Measurements from ENCODE around the gene MCC.

Gene MCC

DNA sequence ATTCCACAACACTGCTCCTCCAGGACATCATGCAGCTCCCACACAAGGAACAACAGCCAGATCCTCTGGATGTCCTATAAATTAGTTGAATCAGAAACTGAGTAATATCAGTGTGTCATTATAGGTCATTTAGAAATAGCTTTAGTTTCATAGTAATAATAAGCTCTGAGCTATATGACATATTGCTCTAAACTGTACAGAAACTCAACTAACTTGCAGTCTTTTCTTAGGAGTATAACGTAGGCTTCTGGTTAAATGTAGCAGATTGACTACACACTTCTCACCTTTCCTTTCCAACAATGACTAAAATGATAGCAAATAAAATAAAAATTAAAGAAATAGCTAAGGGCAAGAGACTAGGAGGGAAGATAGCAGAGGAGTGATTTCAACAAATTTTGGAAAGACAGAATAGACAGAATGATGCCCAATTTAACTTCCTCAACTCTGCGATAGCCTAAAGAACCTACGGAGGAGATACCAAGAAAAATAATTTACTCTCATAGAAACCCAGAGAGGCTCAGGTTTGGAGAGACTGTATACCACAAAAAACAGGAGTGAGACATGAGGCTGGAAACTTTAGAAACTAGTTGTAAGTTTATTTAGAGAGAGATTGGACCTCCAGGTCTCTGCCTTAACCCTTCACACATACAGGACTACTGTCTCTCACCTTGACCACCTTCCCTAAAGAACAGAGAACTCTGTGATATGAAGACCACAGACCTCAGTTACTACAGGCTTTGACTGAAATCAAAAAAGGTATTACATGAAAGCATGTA lies 247.1 kb downstream of the MCC start:
- no peak for FAIRE-seq

DNA sequence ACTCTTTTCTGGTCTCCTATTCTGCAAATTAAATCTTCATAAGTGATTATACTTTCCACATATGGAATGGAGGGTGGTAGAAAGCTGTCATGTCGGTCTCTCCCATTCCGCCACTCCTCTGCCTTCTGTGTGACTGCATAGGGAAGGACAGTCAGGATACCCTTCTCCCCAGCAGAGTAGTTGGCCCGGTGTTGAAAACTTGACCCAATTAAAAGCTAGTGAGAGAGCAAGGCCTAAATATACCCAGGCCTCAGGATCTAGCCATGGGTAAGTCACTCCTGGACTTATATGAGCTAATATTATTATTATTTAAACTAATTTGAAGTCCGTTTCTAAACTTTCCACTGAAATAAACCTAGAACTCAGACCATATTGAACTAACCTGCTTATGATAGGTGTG lies 248.2 kb downstream of the MCC start:
- FAIRE-seq, result no peak

DNA sequence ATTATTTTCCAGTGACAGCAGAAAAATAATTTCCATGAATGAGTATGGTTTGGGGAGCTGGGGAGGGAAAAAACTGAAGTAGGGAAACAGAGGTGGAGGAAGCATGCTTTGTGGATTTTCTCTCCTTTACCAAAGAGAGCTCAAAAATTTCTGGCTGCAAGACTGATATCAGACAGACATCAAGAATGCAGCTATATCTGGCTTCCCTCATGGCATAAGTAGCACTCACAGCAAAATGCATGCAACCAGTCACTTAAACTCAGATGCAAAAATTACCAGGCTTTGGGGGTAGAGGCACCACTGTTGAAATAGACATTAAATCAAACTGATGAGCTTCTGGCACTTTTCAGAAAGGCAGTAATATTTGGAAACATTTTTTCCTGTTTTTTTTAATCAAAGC lies 250.4 kb downstream of the MCC start:
- no peak for FAIRE-seq

DNA sequence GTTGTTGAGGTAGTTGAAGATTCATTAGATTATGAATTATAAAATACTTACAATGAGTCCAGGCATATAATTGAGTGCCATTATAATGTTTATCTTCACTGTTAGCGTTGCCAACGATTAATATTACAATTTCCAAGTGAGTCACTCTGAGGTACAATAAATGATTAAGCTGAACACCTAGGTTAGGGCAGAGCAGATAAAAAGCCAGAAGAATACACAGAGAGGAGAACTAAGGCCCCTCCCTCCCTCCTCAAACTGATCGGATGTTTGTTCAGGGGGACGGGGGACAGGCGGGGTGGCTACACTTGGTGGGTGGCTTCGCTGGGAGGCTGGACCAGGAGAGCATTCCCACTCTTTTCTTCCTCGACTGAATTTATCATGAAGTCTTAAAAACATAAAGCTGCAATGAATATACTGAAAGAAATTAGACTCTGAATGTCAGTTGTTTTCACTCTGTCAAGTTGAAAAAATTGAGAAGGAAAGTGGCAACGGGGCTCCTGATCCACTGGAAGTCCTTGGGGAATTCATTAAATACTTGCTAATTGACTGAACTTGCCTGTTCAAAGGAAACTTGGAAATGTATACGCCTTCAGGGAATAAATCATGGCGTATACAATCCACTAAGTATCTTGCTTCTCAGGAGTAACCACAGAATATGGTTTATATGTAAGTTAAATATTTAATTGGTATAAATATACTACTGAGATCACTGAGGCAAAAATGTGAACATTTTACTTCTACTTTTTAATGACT lies 251.5 kb downstream of the MCC start:
- FAIRE-seq, result no peak

DNA sequence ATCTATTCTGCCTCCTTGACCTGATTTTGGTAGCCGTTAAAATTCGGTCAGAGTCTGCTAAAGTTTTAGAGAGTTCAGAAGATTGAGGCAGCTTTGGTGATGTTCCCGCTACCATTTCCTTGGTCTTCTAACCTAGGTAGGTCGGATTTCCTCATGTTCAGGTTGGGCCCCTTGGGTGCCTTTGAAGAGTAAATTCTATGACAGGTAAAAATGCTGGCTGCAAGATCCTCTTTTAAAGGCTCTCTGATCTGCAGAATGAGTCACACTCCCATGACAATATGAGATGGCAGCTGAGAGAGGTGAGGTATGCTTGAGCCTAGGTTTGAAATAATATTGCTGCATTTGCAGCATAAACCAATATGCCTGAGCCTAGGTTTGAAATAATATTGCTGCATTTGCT lies 252.4 kb downstream of the MCC start:
- no peak for FAIRE-seq

DNA sequence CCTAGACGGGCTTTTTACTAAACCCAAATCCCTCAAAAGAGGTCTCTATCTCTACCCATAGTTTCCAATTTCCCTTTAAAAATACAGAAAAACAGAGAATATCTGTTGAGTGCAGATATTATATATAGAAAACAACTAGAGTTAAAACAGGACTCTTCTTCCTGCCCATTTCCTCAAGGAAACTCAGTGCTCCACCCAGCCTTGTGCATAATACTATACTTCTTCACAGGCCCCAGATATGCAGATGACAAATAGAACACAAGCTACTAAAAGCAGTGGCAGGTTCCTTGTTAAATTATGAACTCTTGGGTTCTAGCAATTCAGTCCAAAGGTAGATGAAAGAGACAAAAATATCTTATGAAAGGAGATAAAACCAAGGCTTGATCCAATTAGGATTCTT lies 253.7 kb downstream of the MCC start:
- FAIRE-seq, result no peak

DNA sequence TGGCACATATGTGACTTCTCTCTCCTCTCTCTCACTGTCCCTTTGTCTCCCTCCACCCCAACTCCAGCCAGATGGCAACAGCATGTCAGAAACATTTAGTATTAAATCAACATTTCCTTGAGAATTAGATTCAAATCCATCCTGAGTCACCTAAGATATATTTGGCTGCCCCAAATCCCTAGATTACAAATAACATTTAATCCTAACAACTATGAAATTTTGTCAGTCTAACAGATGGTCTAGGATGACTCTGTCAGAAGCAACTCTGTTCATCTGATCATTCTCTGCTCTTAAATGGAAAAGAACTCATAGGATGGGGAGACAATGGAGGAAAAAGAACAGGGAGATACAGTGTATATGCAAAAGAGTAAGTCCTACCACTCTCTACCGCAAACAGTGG lies 254.6 kb downstream of the MCC start:
- no peak for FAIRE-seq

DNA sequence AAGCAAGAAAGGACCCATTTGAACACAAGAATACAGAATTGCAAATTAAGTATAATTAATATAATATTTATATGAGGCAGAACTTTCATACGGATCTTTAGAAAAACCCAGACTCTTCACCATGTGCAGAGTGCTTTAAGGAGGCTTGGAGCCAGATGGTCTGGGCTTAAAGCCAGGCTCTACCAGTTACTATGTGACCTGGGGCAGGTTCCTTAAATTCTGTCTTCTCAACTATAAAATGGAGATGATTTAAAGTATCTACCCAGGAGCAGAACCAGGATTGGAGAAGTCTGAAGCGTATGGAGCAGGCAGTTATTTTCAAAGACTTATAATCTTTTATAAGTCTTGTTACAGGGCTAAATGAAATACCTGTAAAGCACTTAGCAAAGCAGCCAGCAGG lies 255.6 kb downstream of the MCC start:
- no peak for FAIRE-seq

DNA sequence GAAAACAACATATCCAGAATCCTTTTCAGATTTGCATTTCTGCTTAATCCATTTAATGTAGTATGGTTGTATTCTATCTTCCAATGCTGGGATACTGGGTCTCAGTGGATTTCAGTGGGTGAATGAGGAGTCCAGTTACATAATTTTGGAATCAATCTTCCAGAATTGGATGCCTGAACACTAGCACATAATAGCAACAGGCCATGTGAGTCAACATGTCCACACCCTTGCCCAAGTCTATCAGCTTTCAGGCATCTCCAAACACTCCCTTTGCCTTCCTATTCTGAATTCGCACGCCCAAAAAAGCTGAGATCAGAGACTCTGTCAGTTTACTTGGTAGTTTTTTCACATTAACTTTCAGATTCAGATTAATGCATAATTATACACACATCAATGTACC lies 256.0 kb downstream of the MCC start:
- no peak for FAIRE-seq

DNA sequence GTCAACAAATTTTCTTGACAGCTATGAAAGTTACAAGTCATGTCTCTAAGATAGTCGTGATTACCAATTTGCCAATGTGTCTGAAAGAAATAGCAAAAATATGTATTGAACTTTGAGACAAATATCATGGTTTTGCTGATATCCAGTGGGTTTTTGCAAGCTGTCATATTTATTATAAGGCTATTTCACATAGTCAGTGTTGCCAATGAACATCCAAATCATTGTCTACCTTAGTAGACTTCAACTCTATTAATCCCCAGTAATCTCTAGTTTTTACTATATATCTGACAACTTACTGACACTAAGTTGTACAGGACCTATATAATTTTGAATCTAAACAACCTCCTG lies 256.6 kb downstream of the MCC start:
- no peak for FAIRE-seq

DNA sequence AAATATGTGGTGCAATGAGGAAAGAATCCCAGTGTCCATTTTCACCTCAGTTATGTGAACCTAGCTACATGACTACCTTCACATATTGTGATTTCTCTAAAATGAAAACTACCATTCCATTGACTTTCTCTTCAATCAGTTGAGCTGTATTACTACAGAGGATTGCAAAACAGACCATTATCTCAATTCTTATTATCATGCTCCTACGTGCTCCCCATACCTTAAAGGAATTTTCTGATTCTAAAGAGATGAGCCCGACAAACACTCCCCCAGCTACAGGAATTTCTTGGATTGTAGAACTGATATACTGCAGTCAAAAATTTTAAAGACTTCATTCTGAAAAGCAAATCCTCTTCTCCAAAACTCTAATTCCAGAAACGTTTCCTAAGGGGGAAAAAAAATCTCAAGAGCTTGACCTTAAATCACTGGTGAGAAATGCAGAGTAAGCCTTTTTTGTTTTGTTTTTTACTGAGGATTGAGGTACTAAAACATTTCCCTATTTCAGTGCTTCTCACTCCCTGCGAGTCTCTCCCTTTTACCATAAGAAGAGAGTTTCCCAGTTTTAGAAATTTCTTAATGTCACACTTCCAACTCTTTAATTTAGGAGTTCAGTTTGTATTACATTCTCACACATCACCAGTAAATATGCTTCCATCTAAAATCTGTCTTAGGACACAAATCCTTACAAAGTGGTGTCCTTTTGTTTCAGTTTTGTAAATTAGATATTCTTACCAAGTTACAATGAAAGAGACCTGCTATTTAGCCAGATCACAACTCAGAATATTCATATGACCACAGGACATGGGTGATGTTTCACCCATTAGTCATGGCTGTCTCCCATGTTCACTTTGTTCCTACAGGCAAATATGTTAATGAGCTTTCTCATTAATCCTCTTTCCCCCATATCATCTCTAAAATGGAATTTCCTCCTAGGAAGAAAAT lies 257.3 kb downstream of the MCC start:
- FAIRE-seq, result no peak

DNA sequence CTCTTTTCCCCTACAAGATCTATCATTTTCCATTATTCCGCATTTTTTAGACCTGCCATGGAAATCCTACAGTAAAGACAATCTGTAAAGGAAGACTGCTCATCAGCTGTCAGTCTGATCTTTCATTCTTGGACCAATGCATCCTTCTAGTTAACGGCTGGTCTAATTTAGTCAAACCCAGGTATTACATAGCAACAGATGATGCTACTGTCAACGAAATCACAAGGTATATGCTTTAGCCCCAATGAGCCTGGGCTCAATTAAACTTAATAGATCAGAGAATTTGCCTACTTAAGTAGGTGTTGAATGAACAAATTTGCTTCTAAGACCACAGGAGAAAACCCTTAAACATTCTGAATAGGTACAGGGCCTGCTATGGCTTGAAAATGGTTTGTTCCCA lies 260.5 kb downstream of the MCC start:
- no peak for FAIRE-seq

DNA sequence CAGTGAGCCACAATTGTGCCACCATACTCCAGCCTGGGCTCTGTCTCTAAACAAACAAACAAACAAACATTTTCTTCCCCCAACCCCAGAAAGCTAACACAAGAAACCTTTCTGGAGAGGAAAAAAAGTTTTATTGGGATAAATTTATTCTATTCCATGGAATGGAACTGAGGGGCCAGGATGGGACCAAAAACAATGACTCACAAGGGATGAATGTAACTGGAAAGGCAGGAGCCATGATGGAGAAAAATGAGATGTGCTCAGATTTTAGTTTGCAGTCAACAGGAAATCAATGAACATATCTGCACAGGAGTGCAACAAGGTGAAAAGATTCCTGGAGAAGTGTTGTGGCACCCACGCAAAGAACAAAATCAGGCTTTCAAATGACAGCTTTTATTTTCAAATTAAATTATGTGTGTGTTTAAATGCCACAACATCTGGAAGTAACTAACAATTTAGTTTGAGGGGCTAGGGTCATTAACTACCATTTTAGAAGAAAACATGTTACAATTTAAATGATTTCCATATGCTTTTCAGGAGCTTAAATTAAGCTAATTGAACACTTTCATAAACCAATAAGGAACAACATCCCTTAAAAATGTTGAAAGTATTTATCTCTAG lies 262.0 kb downstream of the MCC start:
- FAIRE-seq, result no peak

DNA sequence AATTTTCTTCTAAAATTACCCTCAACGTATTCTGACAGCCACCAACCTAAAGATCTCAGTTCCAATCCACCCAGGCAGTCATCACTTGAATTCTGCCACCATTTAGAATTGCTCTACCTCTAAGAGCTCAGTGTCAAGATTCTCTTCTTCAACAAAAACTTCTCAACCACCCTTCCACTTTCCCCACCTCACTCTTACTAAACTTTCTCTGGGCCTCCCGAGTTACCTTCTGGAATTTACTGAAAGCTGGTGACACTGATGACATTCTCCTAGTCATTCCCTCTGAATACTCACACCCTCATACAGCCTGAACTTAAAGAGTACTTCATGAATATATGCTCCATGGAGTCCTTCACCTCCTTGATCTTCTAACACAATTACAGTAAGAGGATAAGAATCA lies 263.0 kb downstream of the MCC start:
- FAIRE-seq, result no peak

DNA sequence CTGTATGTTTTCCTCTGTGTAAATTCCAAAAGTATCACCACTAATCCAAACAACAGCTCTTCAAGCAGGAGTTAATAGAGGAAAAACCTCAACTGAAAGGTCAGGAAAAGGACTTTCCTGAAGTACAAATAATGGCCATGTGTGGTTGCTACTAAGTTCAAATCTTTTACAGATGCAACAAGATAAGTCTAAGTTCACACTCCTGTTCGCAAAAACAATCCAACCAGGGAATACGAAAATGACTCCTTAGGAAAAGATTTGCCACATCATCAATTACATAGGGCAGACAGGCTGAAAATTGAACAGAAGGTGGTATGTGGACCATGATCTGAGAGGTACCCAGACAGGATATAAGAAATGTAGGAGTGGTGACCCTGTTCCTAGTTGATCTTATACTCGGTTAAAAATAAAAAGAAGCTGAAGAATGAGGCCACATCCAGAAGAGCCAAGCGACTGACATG lies 263.6 kb downstream of the MCC start:
- no peak for FAIRE-seq

DNA sequence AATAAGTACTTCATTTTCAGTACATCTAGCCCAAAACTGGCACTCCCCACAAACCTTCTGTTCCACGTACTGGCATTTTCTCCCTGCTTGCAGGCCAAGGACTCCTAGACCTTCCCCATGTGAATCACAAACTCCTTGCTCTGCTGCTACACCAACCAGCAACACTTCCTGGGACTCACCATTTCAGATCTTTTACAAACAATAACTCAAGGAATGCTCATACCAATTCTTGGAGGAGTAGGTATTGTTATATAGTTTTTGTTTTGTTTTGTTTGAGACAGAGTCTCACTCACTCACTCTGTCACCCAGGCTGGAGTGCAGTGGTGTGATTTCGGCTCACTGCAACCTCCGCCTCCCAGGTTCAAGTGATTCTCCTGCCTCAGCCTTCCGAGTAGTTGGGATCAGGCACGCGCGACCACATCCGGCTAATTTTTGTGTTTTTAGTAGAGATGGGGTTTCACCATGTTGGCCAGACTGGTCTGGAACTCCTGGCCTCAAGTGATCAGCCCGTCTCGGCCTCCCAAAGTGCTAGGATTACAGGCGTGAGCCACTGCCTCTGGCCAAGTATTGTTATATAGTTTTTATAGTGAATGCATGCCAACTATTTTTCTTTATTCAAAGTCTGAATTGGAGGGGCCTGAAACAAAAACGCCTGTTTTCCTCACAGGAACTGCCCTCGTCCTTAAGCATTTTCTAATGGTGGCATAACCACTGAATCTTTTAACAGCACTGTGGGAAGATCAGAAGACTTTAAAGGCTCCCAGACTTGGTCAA lies 264.2 kb downstream of the MCC start:
- FAIRE-seq, result no peak

DNA sequence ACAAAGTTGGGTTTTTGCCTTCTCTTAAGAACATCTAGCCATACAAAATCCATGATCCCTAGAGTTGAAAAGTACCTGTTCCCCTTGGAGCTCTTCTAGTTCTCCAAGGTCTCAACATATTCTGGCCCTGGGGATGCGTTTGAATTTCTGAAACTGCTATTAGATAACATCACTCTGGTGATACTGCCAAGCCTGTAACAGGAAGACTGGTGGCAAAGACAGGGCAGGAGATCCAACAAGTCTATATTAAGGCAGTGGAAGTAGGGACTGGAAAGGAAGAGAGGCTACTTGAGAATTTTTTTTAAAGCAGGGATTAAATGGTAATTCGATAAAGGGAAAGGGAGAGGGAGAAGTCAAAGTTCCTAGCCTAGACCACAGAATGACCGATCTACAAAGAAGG lies 264.9 kb downstream of the MCC start:
- no peak for FAIRE-seq

DNA sequence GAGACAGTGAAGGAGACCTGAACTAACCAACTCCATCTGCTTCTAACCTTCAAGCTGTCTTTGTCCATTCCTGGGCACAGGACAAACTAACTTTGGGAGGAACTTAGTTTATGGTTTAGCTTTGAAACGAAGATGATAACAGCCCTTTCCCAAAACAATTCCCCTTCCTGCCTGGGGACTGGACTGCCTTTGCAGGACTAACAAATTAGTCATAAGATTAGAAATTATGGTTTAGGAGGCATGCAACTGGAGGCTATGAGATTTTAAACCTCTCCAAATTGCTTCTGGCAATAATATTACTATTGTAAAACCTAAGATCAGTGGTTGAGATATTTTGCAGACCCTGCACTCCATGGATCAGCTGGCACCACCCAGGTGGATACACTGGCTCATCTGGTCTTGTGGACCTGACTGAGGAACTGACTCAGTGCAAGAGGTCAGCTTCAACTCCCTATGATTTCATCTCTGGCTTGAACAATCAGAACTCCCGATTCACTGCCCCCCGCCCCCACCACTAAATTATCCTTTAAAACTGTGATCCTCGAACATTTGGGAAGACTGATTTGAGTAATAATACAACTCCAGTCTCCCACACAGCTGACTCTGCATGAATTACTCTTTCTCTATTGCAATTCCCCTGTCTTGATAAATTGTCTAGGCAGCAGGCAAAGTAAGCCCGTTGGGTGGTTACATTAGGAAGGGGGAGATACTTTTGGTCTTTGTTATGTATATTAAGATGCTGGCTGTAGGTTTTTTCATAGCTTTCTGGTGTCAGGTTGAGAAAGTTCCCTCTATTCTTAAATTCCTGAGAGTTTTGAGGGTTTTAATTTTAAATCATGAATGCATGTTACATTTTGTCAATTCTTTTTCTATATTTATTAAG lies 266.7 kb downstream of the MCC start:
- no peak for FAIRE-seq

DNA sequence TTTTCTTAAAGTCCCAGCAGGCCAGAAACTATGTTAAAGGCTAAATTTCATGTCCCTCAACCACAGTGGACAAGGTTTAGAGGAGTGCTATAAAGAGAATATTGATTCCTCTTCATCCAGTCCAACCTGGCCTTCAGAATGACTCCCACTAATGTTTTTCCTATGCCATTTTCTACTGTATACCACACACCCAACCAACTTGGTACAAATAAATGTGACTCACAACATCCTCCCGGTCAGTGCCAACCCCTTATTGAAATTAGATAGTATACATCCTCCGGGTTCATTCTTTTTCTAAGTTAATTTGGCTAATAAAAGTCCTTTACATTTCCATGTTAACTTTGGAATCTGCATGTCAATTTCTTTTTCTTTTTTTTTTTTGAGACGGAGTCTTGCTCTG lies 268.6 kb downstream of the MCC start:
- no peak for FAIRE-seq

DNA sequence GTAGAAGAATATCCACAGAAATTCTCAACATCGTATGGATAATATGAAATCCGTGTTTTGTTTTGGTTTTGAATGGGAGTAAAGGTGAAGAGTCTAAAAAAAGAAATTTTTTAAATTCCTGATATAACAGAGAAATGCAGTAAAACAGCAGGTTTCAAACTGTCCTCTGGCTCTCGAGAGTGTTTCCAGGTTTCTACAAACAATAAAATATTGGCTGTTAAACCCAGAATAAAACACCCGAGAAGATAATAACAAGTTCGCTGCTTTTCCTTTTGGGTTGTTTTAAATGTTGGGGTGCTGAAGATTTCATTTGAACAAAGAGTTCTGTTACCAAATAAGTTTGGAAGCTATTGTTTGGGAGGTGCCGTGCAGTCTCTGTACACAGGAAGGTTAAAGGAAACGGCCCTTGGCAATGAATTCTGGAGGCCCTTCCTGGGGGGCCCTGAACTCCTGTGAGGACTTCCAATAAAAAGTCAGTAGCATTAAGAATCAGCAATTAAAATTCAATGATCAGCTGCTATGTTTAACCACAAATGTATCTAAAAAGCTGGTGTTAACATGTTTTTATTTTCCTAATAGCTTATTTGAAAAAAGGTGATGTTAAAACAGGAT lies 269.2 kb downstream of the MCC start:
- FAIRE-seq, result no peak

DNA sequence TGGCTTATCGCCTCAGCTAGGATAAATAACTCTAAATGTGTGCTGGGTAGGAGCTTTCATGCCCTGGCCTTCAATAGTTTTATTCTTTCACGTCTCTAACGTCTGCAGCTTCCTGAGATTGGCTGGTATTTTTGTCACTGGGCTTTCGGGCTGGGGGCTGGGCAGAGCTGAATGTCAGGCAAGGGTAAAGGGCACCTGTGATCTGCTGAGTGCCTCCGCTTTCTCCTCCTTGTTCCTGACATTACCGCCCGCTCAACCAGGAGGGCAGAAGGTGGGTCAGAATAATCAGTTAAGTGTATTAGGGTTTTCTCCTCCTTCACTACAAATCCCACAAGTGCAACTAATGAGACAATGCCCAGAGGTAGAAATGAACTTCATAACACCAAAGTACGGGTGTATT lies 270.1 kb downstream of the MCC start:
- FAIRE-seq, result no peak

All from A204.1 (cell line).